HG02943 (cell line): ENCODE results near the gene CD151.

Experiments
- ATAC-seq: cut with Tn5 transposase; IDR thresholded peaks from one replicate; pipeline ENCODE4 v1.9.1; 2021; ENCODE audit warnings: mild to moderate bottlenecking, low read depth, moderate library complexity; ENCODE audit not compliant: unreplicated experiment

Gene CD151

GRCh38 chr11:855330-855674 is 22.6 kb downstream of the CD151 start:
- no peak for ATAC-seq

- no peak for ATAC-seq
Observed at GRCh38 chr11:855796-856195, 23.0 kb downstream of the CD151 start.

GRCh38 chr11:856397-856796 is 23.6 kb downstream of the CD151 start:
- ATAC-seq: no peak

- ATAC-seq: no peak
Observed at GRCh38 chr11:858053-858761, 25.5 kb downstream of the CD151 start.

- no peak for ATAC-seq
Observed at GRCh38 chr11:858762-859339, 26.1 kb downstream of the CD151 start.

GRCh38 chr11:859394-860131 is 26.8 kb downstream of the CD151 start:
- no peak for ATAC-seq

GRCh38 chr11:860234-861104 is 27.7 kb downstream of the CD151 start:
- ATAC-seq: no peak

- ATAC-seq: no peak
Observed at GRCh38 chr11:861105-861479, 28.3 kb downstream of the CD151 start.

GRCh38 chr11:862081-862661 is 29.4 kb downstream of the CD151 start:
- ATAC-seq: no peak

- no peak for ATAC-seq
Observed at GRCh38 chr11:862696-863022, 29.9 kb downstream of the CD151 start.

- ATAC-seq: no peak
Observed at GRCh38 chr11:863023-863909, 30.5 kb downstream of the CD151 start.

- no peak for ATAC-seq
Observed at GRCh38 chr11:863910-864827, 31.4 kb downstream of the CD151 start.

GRCh38 chr11:864898-865297 is 32.1 kb downstream of the CD151 start:
- no peak for ATAC-seq

- no peak for ATAC-seq
Observed at GRCh38 chr11:865462-866430, 33.0 kb downstream of the CD151 start.

GRCh38 chr11:866481-866880 is 33.7 kb downstream of the CD151 start:
- ATAC-seq: no peak

GRCh38 chr11:867856-868358 is 35.2 kb downstream of the CD151 start:
- ATAC-seq: no peak

- ATAC-seq: no peak
Observed at GRCh38 chr11:868394-868793, 35.6 kb downstream of the CD151 start.
